ENCODE data around the gene UTP4. TPM values are rescaled to one million over a fixed set of nuclear protein-coding genes. Genes with fewer than 3 reads are reported as not detected.
"Not testable (repeated sequence)": the region's sequence is repeated elsewhere in the genome, so short reads cannot be mapped to it uniquely, and the experiment has no call there.

UTP4 gene
- total and polyA plus RNA-seq, 2 donors (not counting 3 experiments of a cell fraction or from before 2014, with no cell fraction given), result 56.1 to 59.5 TPM

GRCh38 chr16:69126221-69126620, 6.2 kb upstream of the UTP4 start:
- FAIRE-seq, result peak; percentile 12
- peaks cover 12% of the 10 kb centered on the region for H3K4me1 ChIP-seq (ENCODE audit: control insufficient read depth, extremely low read depth, insufficient read depth, low read length)
- H3K27me3 ChIP-seq (ENCODE audit: control insufficient read depth in 2 of 2, insufficient read depth in 2 of 2, low read length in 2 of 2), result no peaks in the 10 kb centered on the region
- no peak overlapping the region for H2AFZ ChIP-seq (ENCODE audit: low read depth, low read length)
- intact Hi-C loops (cut with micrococcal nuclease), result no loop called here
- TF ChIP-seq EZH2 (IDR thresholded peaks at IDR 0.05; ENCODE audit: borderline replicate concordance, low read depth, low read length, severe bottlenecking) (no peak), POLR2AphosphoS5 (IDR thresholded peaks at IDR 0.05; ENCODE audit: insufficient read depth, low read depth, low read length) (no peak), GATA2 (IDR thresholded peaks at IDR 0.05; ENCODE audit: insufficient read depth, insufficient read length, low read depth, low read length) (no peak), JUN (IDR thresholded peaks at IDR 0.05; ENCODE audit: borderline replicate concordance, insufficient read depth, insufficient read length, low read depth) (no peak), MAX (IDR thresholded peaks at IDR 0.05; ENCODE audit: insufficient read depth, insufficient read length) (no peak), POLR2A (IDR thresholded peaks at IDR 0.05; ENCODE audit: low read depth, low read length) (no peak), MYC (IDR thresholded peaks at IDR 0.05; ENCODE audit: low read depth, low read length) (no peak), FOS (IDR thresholded peaks at IDR 0.05; ENCODE audit: borderline replicate concordance, insufficient read depth, low read length) (no peak), CTCF (IDR thresholded peaks at IDR 0.05; ENCODE audit: extremely low read depth in 1 of 2, insufficient read depth in 1 of 2, low read depth in 1 of 2, low read length in 2 of 2) (no peak)
- H3K9me3 ChIP-seq (replicated peaks; ENCODE audit: control insufficient read depth, insufficient read depth, low read length), result no peaks in the 10 kb centered on the region
- dilution Hi-C loops (cut with MboI; ENCODE audit: extremely low pct_ligation_motif_present, low sequenced_read_pairs), result no loop called here
- H3K9ac ChIP-seq (replicated peaks; ENCODE audit: extremely low read depth, insufficient read depth, low read length), result no peak overlapping the region
- POLR2A ChIA-PET, result no interaction called here
- peaks cover 62% of the 10 kb centered on the region for H3K79me2 ChIP-seq (ENCODE audit: control insufficient read depth, insufficient read depth, low read length)
- H3K27ac ChIP-seq (ENCODE audit: insufficient read depth, low read depth, low read length), result no peak overlapping the region
- no peak overlapping the region for H3K4me2 ChIP-seq (ENCODE audit: insufficient read depth, low read length)
- no peaks in the 10 kb centered on the region for H3K36me3 ChIP-seq (ENCODE audit: control insufficient read depth in 2 of 2, extremely low read depth in 1 of 2, insufficient read depth in 2 of 2, low read length in 2 of 2)
- no TSS peak for BruUV-seq (replicated peaks)
- CTCF ChIA-PET, result interaction anchor here (3.6 to 6.8 kb wide), 3 partner anchors 14 to 279 kb away, joined by 45 to 114 read pairs (median 107); no protein-coding TSS in a partner anchor
- peaks cover 3% of the 10 kb centered on the region for H4K20me1 ChIP-seq (replicated peaks; ENCODE audit: control insufficient read depth, extremely low read depth, insufficient read depth, low read length)
- H3K9me1 ChIP-seq (replicated peaks; ENCODE audit: control insufficient read depth, extremely low read depth, insufficient read depth, low read length), result no peaks in the 10 kb centered on the region
- DNase-seq (ENCODE audit: low read depth, low spot score), result no peak
- no peak overlapping the region for H3K4me3 ChIP-seq (replicated peaks in 1 of 3; ENCODE audit: insufficient read depth in 1 of 3, low read depth in 1 of 3, low read length in 3 of 3)

DNA sequence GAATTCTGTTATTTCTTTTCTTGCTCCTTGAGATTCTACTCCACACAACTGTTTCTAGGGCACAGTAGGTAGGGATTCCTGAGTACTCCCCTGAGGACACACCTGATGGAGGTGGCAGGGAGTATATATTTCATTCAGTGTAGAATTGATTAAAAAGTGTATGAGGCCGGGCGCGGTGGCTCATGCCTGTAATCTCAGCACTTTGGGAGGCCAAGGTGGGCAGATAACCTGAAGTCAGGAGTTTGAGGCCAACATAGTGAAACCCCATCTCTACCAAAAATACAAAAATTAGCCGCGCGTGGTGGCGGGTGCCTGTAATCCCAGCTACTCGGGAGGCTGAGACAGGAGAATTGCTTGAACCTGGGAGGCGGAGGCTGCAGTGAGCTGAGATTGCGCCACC, 5.6 kb upstream of the UTP4 start:
- POLR2A ChIA-PET, result interaction anchor here (0.7 kb wide), 1 partner anchor 113 kb away, joined by 3 read pairs; no protein-coding TSS in a partner anchor
- H2AFZ ChIP-seq (ENCODE audit: low read depth, low read length); H3K9me1 ChIP-seq (replicated peaks; ENCODE audit: control insufficient read depth, extremely low read depth, insufficient read depth, low read length); H3K9ac ChIP-seq (replicated peaks; ENCODE audit: extremely low read depth, insufficient read depth, low read length); H3K36me3 ChIP-seq (ENCODE audit: control insufficient read depth in 2 of 2, extremely low read depth in 1 of 2, insufficient read depth in 2 of 2, low read length in 2 of 2); FAIRE-seq; intact Hi-C loops (cut with micrococcal nuclease); H3K4me3 ChIP-seq (replicated peaks in 1 of 3; ENCODE audit: insufficient read depth in 1 of 3, low read depth in 1 of 3, low read length in 3 of 3); dilution Hi-C loops (cut with MboI; ENCODE audit: extremely low pct_ligation_motif_present, low sequenced_read_pairs); H3K9me3 ChIP-seq (replicated peaks; ENCODE audit: control insufficient read depth, insufficient read depth, low read length); BruUV-seq (replicated peaks); H4K20me1 ChIP-seq (replicated peaks; ENCODE audit: control insufficient read depth, extremely low read depth, insufficient read depth, low read length); H3K4me2 ChIP-seq (ENCODE audit: insufficient read depth, low read length); H3K27me3 ChIP-seq (ENCODE audit: control insufficient read depth in 2 of 2, insufficient read depth in 2 of 2, low read length in 2 of 2); H3K27ac ChIP-seq (ENCODE audit: insufficient read depth, low read depth, low read length); DNase-seq (ENCODE audit: low read depth, low spot score): not testable (repeated sequence)
- H3K4me1 ChIP-seq (ENCODE audit: control insufficient read depth, extremely low read depth, insufficient read depth, low read length), result peaks cover 12% of the 10 kb centered on the region
- CTCF ChIA-PET, result interaction anchor here (6.8 kb wide), 1 partner anchor 224 kb away, joined by 107 read pairs; no protein-coding TSS in a partner anchor
- peaks cover 68% of the 10 kb centered on the region for H3K79me2 ChIP-seq (ENCODE audit: control insufficient read depth, insufficient read depth, low read length)

Measured in endothelial cell of umbilical vein (primary cell).